GM12891 (cell line): ENCODE results near the gene IGFLR1.

Experiments used
- PAX5 ChIP-seq: IDR thresholded peaks from 2 replicates; pipeline ENCODE4 v1.6.1; 2011; ENCODE audit warnings: low read length, moderate library complexity, mild to moderate bottlenecking; ENCODE audit not compliant: insufficient read depth, severe bottlenecking
- POLR2A ChIP-seq: IDR thresholded peaks from 2 replicates; pipeline ENCODE4 v1.6.1; 2011; ENCODE audit warnings: low read depth, low read length, control low read depth
- POLR2AphosphoS5 ChIP-seq: IDR thresholded peaks from 2 replicates; pipeline ENCODE4 v1.6.1; 2011; ENCODE audit warnings: low read depth, low read length, control low read depth
- SPI1 ChIP-seq: IDR thresholded peaks from 2 replicates; pipeline ENCODE4 v1.6.1; 2011; ENCODE audit warnings: low read depth, low read length, control low read depth
- TAF1 ChIP-seq: IDR thresholded peaks from 2 replicates; pipeline ENCODE4 v1.6.1; 2011; ENCODE audit warnings: low read depth, low read length, control low read depth

GRCh38 chr19:35733180-35734125 is 8.8 kb downstream of the IGFLR1 start:
- TF ChIP-seq POLR2A (no peak), SPI1 (no peak), TAF1 (no peak), POLR2AphosphoS5 (no peak), PAX5 (no peak)
